ENCODE measurements around the gene EGFLAM. TPM values are rescaled to one million over a fixed set of nuclear protein-coding genes. Genes with fewer than 3 reads are reported as not detected.

The EGFLAM gene
- total RNA-seq, 1 experiment from 2014 or later: not detected

- ChIA-PET CTCF (no interaction called here), POLR2A (no interaction called here)
- intact Hi-C loops (cut with micrococcal nuclease; ENCODE audit: unreplicated experiment): no loop called here
These were observed 219.8 kb downstream of the EGFLAM start for GRCh38 chr5:38478166-38478565.

GRCh38 chr5:38478878-38479277, 220.5 kb downstream of the EGFLAM start:
- Mint-ChIP-seq H3K4me1 (ENCODE audit: low read depth, unreplicated experiment) (peaks cover 7% of the 10 kb centered on the region), H3K27ac (ENCODE audit: unreplicated experiment) (no peak overlapping the region), H3K9me3 (ENCODE audit: unreplicated experiment) (no peaks in the 10 kb centered on the region), H3K27me3 (ENCODE audit: insufficient read depth, unreplicated experiment) (no peaks in the 10 kb centered on the region), H3K36me3 (ENCODE audit: insufficient read depth, unreplicated experiment) (no peaks in the 10 kb centered on the region), H3K4me3 (ENCODE audit: unreplicated experiment) (no peak overlapping the region)
- intact Hi-C loops (cut with micrococcal nuclease; ENCODE audit: unreplicated experiment): no loop called here
- Histone ChIP-seq H3K9me3 (no peaks in the 10 kb centered on the region), H3K4me3 (ENCODE audit: low read depth, low read length) (no peak overlapping the region), H3K4me1 (peaks cover 5% of the 10 kb centered on the region; the same call in 1 of the 2 replicates), H3K36me3 (ENCODE audit: control insufficient read depth, insufficient read depth, low read length) (no peaks in the 10 kb centered on the region), H3K27me3 (replicated peaks; ENCODE audit: control insufficient read depth, insufficient read depth, low read length) (no peaks in the 10 kb centered on the region)
- no peak for DNase-seq
- ChIA-PET CTCF (interaction anchor here (1.8 kb wide), 1 partner anchor 37 kb away, joined by 11 read pairs; no protein-coding TSS in a partner anchor), POLR2A (no interaction called here)
- no peak for TF ChIP-seq CTCF (IDR thresholded peaks at IDR 0.05; ENCODE audit: insufficient read depth in 1 of 2, low read depth in 1 of 2, low read length in 1 of 2, severe bottlenecking in 1 of 2, unreplicated experiment in 1 of 2)
- no TSS peak for BruUV-seq (replicated peaks)

More at GRCh38 chr5:38478166-38478565, 219.8 kb downstream of the EGFLAM start:
- no TSS peak for BruUV-seq (replicated peaks)
- H3K4me3 ChIP-seq (ENCODE audit: low read depth, low read length): no peak overlapping the region
- no peaks in the 10 kb centered on the region for H3K9me3 ChIP-seq
- no peaks in the 10 kb centered on the region for H3K36me3 ChIP-seq (ENCODE audit: control insufficient read depth, insufficient read depth, low read length)
- Mint-ChIP-seq H3K4me3 (ENCODE audit: unreplicated experiment) (no peak overlapping the region), H3K36me3 (ENCODE audit: insufficient read depth, unreplicated experiment) (no peaks in the 10 kb centered on the region), H3K9me3 (ENCODE audit: unreplicated experiment) (no peaks in the 10 kb centered on the region), H3K27ac (ENCODE audit: unreplicated experiment) (no peak overlapping the region), H3K27me3 (ENCODE audit: insufficient read depth, unreplicated experiment) (no peaks in the 10 kb centered on the region), H3K4me1 (ENCODE audit: low read depth, unreplicated experiment) (peaks cover 7% of the 10 kb centered on the region)
- no peaks in the 10 kb centered on the region for H3K27me3 ChIP-seq (replicated peaks; ENCODE audit: control insufficient read depth, insufficient read depth, low read length)
- no peak for DNase-seq
- peaks cover 5% of the 10 kb centered on the region; the same call in 1 of the 2 replicates for H3K4me1 ChIP-seq
- TF ChIP-seq CTCF (IDR thresholded peaks at IDR 0.05; ENCODE audit: insufficient read depth in 1 of 2, low read depth in 1 of 2, low read length in 1 of 2, severe bottlenecking in 1 of 2, unreplicated experiment in 1 of 2): no peak

GRCh38 chr5:38479315-38479904, 221.1 kb downstream of the EGFLAM start:
- Histone ChIP-seq H3K27me3 (replicated peaks; ENCODE audit: control insufficient read depth, insufficient read depth, low read length) (no peaks in the 10 kb centered on the region), H3K4me3 (ENCODE audit: low read depth, low read length) (no peak overlapping the region), H3K4me1 (peaks cover 5% of the 10 kb centered on the region; the same call in 1 of the 2 replicates), H3K36me3 (ENCODE audit: control insufficient read depth, insufficient read depth, low read length) (no peaks in the 10 kb centered on the region), H3K9me3 (no peaks in the 10 kb centered on the region)
- Mint-ChIP-seq H3K36me3 (ENCODE audit: insufficient read depth, unreplicated experiment) (no peaks in the 10 kb centered on the region), H3K4me1 (ENCODE audit: low read depth, unreplicated experiment) (peaks cover 7% of the 10 kb centered on the region), H3K27ac (ENCODE audit: unreplicated experiment) (no peak overlapping the region), H3K27me3 (ENCODE audit: insufficient read depth, unreplicated experiment) (no peaks in the 10 kb centered on the region), H3K9me3 (ENCODE audit: unreplicated experiment) (no peaks in the 10 kb centered on the region), H3K4me3 (ENCODE audit: unreplicated experiment) (no peak overlapping the region)
- DNase-seq: peak in 1 of 2 experiments; percentile 27
- TF ChIP-seq CTCF (IDR thresholded peaks at IDR 0.05; ENCODE audit: insufficient read depth in 1 of 2, low read depth in 1 of 2, low read length in 1 of 2, severe bottlenecking in 1 of 2, unreplicated experiment in 1 of 2): no peak
- ChIA-PET POLR2A (no interaction called here), CTCF (interaction anchor here (1.8 kb wide), 1 partner anchor 38 kb away, joined by 11 read pairs; no protein-coding TSS in a partner anchor)
- intact Hi-C loops (cut with micrococcal nuclease; ENCODE audit: unreplicated experiment): no loop called here
- no TSS peak for BruUV-seq (replicated peaks)

Measured in Caco-2 (cell line).